HG03280 (cell line): Measurements from ENCODE around the gene ECE2.

ENCODE experiments used
- ATAC-seq: cut with Tn5 transposase; IDR thresholded peaks from one replicate; pipeline ENCODE4 v1.9.1; 2021; ENCODE audit warnings: mild to moderate bottlenecking, moderate library complexity; ENCODE audit not compliant: unreplicated experiment

Gene ECE2

GRCh38 chr3:184275961-184276910 is at the start of gene ECE2:
TSS of gene ECE2 (plus strand) at chr3:184276022. CDS start at chr3:184276154, 132 bp downstream.
- no peak for ATAC-seq

- ATAC-seq, result peak; percentile 43
Measured at GRCh38 chr3:184227481-184227935, 48.3 kb upstream of the ECE2 start.

GRCh38 chr3:184228376-184229137 is 47.3 kb upstream of the ECE2 start:
- ATAC-seq, result no peak

- ATAC-seq, result peak; percentile 77
Measured at GRCh38 chr3:184229394-184230080, 46.3 kb upstream of the ECE2 start, which contains the start of gene VWA5B2. TSS of gene VWA5B2 (plus strand) at chr3:184229585. CDS start at chr3:184230529, 944 bp downstream.

DNA sequence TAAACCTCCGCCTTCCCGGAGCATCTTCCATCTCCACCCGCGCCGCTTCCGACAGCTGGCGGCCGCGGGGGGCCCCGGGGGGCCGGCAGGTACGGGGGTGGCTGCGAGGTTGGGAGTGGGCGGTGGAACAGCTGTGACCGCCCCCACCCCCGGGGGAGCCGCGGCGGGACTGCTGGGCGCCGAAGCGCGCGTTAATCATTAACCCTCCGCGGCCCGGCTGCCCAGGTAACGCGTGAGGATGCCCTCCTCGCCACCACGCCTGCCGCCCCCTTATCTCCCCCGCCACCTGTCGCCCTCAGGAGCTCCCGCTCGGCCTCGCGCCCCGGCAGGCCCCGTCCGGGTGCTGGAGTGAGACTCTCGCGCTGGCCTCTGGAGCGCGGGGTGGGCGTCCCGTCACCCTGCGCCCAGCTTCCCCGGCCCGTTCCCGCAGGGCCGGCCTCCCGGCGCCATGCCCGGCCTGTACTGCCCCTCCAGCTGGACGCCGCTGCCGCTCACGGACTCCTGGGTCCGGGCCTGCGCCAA is 45.7 kb upstream of the ECE2 start:
- ATAC-seq, result no peak

DNA sequence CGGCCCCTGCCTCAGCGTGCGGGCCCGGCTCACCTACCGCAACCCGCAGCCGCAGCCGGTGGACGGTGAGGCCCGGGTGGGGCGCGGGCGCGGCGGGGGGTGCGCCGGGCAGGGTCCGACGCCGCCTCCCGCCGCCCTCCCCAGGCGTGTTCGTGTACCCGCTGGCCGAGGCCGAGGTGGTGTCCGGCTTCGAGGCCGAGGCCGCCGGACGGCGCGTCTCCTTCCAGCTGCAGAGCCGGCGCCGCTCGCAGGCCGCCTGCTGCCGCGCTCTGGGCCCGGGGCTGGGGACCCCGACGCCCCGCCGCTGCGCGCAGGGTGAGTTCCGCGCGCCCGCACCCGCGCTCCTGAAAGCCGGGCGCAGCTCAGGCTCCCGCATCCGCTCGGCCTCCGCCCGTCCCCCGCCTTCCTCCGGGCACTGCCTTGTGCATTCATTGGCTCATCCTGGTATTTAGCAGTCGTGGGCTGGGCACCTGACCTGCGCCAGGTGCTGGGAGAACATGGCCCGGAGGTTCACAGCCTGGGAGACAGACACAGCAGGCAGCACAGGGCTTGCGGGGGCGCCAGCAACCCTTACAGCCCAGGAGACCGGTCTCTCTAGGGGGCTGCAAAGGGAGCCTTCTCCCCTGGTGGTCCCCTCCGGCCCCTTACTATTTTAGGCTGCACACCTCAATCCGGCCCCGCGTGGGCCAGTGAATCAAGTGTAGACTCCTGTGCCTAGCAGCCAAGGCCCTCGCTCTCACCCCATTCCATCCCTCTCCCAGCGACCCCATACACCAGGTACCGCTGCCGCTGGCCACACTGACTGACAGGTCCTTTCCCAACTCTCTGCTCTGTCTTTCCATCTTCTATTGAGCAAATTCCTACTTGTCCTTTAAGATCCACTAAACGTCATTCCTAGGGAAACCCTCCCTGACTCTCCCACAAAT is 45.0 kb upstream of the ECE2 start:
- ATAC-seq, result no peak

GRCh38 chr3:184231671-184232070 is 44.2 kb upstream of the ECE2 start:
- ATAC-seq, result no peak

- no peak for ATAC-seq
Measured at GRCh38 chr3:184233127-184233843, 42.5 kb upstream of the ECE2 start.

DNA sequence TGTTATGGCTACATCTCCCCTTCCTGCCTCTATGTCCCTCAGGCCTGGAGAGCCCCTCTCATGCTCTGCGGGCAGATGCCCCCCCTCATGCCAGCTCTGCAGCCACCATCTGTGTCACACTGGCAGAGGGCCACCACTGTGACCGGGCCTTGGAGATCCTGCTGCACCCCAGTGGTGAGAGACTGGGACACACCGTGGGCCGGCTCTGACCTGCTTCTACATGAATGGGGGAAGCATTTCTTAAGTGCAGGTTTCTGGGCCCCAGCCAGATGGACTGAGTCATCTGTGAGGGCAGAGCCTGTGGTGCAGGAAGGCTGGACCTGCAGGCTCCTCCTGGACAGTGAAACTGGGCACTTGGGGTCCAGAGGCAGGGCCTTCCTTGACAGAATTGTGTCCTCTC is 41.6 kb upstream of the ECE2 start:
- ATAC-seq, result no peak

DNA sequence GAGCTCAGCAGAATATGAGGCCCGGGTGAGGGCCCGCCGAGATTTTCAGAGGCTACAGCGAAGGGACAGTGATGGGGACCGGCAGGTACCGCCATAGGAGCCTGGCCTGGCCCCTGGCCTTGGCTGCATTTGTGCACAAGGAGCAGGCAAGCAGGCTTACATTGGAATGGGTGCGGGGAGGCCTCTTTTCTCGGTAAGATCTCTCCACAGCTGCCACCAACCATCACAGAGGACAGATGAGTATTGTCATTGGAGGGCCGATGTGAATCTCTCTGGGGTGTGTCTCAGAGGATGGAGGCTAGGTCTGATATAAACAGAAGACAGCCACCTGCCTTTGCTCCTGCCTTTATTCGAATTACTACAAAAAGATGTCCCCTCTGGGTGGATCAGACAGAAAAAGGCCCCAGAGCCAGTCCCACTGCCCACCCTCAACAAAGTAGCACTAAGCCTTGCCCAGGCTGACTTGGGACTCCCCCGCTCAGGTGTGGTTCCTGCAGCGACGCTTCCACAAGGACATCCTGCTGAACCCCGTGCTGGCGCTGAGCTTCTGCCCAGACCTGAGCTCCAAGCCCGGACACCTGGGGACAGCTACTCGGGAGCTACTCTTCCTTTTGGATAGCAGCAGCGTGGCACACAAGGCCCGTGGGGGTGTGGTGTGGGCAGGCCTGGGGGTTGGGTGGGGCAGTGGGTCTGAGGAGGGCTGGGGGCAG is 41.0 kb upstream of the ECE2 start:
- no peak for ATAC-seq

DNA sequence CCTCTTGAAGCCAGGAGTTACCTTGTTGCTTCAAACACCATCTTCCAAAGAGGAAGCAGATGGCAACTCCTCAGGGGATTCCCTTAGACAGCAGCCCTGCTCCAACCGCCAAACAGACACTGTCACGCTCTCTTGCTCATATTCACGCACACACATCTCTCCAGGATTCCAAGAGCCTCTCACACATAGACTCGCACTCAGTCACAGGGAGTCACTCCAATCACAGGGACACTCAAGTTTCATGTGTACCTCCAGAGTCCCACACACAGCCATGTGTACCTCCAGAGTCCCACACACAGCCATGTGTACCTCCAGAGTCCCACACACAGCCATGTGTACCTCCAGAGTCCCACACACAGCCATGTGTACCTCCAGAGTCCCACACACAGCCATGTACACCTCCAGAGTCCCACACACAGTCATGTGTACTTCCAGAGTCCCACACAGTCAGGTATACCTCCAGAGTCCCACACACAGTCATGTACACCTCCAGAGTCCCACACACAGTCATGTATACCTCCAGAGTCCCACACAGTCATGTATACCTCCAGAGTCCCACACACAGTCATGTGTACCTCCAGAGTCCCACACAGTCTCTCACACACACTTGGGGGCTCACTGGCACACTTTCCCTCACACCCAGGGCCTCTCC is 40.3 kb upstream of the ECE2 start:
- no peak for ATAC-seq

- ATAC-seq, result no peak
Measured at GRCh38 chr3:184236033-184236410, 39.8 kb upstream of the ECE2 start.

- no peak for ATAC-seq
Measured at GRCh38 chr3:184236636-184237035, 39.2 kb upstream of the ECE2 start.

DNA sequence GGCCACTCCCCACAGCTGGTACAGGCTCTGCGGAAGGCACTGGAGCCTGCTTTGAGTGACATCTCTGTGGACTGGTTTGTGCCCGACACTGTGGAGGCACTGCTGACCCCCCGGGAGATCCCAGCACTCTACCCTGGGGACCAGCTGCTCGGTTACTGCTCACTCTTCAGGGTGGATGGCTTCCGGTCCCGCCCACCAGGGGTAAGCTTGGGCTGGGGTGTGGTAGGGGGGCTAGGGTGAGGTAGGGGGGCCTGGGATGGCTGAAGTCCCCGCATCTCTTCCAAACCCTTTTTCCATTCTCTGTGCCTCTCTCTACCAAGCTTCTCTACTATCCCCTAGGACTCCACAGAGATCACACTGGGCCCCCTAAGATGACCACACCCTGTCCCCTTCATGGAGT is 38.6 kb upstream of the ECE2 start:
- no peak for ATAC-seq

- ATAC-seq, result no peak
Measured at GRCh38 chr3:184237807-184238206, 38.0 kb upstream of the ECE2 start.

DNA sequence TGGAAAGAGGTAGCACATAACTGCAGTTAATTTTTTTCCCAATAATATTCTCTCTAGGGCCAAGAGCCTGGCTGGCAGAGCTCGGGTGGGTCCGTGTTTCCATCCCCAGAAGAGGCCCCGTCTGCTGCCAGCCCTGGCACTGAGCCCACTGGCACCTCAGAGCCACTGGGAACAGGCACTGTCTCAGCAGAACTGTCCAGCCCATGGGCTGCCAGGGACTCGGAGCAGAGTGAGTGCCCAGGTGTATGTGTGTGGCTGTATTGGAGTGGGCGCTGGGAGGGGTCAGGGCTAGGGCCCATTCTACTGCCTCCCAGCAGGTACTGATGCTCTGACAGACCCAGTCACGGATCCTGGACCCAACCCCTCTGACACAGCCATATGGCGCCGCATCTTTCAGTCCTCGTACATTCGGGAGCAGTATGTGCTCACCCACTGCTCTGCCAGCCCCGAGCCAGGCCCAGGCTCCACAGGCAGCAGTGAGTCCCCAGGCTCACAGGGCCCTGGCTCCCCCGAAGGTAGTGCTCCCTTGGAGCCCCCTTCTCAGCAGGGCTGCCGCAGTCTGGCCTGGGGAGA is 37.5 kb upstream of the ECE2 start:
- ATAC-seq, result no peak

- ATAC-seq, result no peak
Measured at GRCh38 chr3:184239221-184239620, 36.6 kb upstream of the ECE2 start.

- no peak for ATAC-seq
Measured at GRCh38 chr3:184239708-184240107, 36.1 kb upstream of the ECE2 start.
